H1 (cell line): ENCODE results near the gene WEE2. TPM values are rescaled to one million over a fixed set of nuclear protein-coding genes. Genes with fewer than 3 reads are reported as not detected.

Experiments
- CREB1 ChIP-seq: IDR thresholded peaks from 2 replicates; pipeline ENCODE4 v1.6.1; 2012; ENCODE audit warnings: inconsistent platforms
- USF2 ChIP-seq: IDR thresholded peaks from 2 replicates; pipeline ENCODE4 v1.6.1; 2011; ENCODE audit warnings: low read length, improper control_type of control experiment
- polyA plus RNA-seq, 7 experiments: library from polyadenylated mRNA; depleted of rRNA in 3 of 7; stranded (reverse) in 5 of 7; unstranded in 2 of 7; fragments of >200 nt in 5 of 7; fragments of 200-250 nt in 2 of 7; gene quantifications; 1 replicate in 5 of 7; 2 replicates in 1 of 7; 4 replicates in 1 of 7; pipeline versions ENCODE4 v1.2.1 to v1.2.3, GENCODE V29; 2011 to 2013; ENCODE audit warnings: missing spikeins in 2 of 7, mixed read lengths in 2 of 7
- total RNA-seq: library from RNA; stranded (reverse); fragmentation: NEBNext Ultra II Directional; extraction: Animal tissue kit (Norgen Biotek cat#: 25700); gene quantifications from 2 replicates; pipeline ENCODE4 v1.2.1, GENCODE V29; 2021

WEE2 gene
- total and polyA plus RNA-seq, 2 of the 8 experiments (the other 6 are each of a cell fraction or from before 2014, with no cell fraction given), result 0.02 TPM; not detected in 1

GRCh38 chr7:141717450-141717849, 9.3 kb downstream of the WEE2 start (continued):
- no peak for TF ChIP-seq USF2
- no peak for TF ChIP-seq CREB1
